Measurements from ENCODE around the gene P2RY8. TPM values are rescaled to one million over a fixed set of nuclear protein-coding genes. Genes with fewer than 3 reads are reported as not detected.
"Not testable (repeated sequence)": the region's sequence is repeated elsewhere in the genome, so short reads cannot be mapped to it uniquely, and the experiment has no call there.

Gene P2RY8
- total and polyA plus RNA-seq, 10 of the 15 experiments (the other 5 are each of a cell fraction or from before 2014, with no cell fraction given): 2.0 to 64.4 (median 36.5) TPM

DNA sequence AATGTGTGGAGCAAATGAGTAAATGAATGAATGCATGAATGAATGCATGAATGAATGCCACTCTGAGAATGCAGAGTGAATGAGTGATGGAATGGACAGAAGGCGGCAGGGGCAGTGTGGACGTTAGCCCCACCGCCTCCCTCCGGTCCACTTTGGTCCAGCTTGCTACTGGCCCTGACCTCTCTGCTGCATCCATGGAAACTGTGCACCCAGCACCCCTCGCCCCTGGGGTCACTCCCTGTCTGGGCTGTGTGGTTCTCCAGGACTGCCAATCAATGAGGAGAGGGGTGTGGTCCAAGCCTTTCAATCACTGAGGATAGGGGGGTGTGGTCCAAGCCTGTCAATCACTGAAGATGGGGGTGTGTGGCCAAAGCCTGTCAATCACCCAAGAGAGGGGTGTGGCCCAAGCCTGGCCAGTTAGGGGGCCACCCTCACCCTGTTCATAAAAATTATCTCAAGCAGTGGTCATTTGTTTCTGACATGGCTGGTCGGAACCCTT lies 45.1 kb downstream of the P2RY8 start (continued):
- no peak for TF ChIP-seq EZH2 (IDR thresholded peaks at IDR 0.05; ENCODE audit: borderline replicate concordance, control insufficient read depth, low read depth, low read length)

DNA sequence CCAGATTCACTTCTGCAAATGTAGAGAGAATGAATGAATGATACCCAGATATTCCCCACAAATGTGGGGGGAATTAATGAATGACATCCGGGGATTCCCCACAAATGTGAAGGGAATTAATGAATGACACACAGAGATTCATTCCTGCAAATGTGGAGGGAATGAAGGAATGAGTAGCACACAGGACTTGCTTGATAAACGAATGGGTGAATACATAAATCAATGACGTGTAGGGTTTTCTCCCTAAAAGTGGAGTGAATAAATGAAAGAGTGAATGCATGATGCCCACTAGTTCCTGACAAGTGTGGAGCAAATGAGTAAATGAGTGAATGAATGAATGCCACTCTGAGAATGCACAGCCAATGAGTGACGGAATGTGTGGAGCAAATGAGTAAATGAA lies 45.7 kb downstream of the P2RY8 start:
- H2AFZ ChIP-seq (ENCODE audit: control insufficient read depth, low read depth, low read length); H3K4me3 ChIP-seq; SMC1A ChIA-PET (ENCODE audit: uncharacterized antibody, unreplicated experiment); BruUV-seq (replicated peaks); DNase-seq (ENCODE audit: low read depth, low spot score); H3K9ac ChIP-seq (ENCODE audit: control insufficient read depth, insufficient read depth, low read length); H4K20me1 ChIP-seq (ENCODE audit: control insufficient read depth, insufficient read depth); RAD21 ChIA-PET (ENCODE audit: unreplicated experiment); ATAC-seq; intact Hi-C loops (cut with micrococcal nuclease; ENCODE audit: unreplicated experiment); H3K9me3 ChIP-seq (replicated peaks; ENCODE audit: control insufficient read depth, insufficient read depth, low read length); H3K27ac ChIP-seq (ENCODE audit: control insufficient read depth, insufficient read depth); H3K4me2 ChIP-seq (ENCODE audit: control insufficient read depth, insufficient read depth); FAIRE-seq; POLR2A ChIA-PET; in situ Hi-C loops (cut with MboI); H3K27me3 ChIP-seq (replicated peaks in 1 of 2; ENCODE audit: control insufficient read depth in 2 of 2, insufficient read depth in 2 of 2, low read length in 1 of 2); CTCF ChIA-PET: not testable (repeated sequence)
- WGBS (ENCODE audit: insufficient coverage, insufficient replicate concordance, low lambda C conversion rate, missing lambda C conversion rate): 99% methylated on average over 4 of the region's 4 CpGs
- TF ChIP-seq ZNF24 (IDR thresholded peaks at IDR 0.05): peak; percentile 99
- peaks cover 13 to 23% of the 10 kb centered on the region in 2 experiments; a peak in 3 of 4 replicates for H3K36me3 ChIP-seq (ENCODE audit: control insufficient read depth in 2 of 2, insufficient read depth in 2 of 2, low read length in 1 of 2)
- peaks cover 33% of the 10 kb centered on the region for H3K4me1 ChIP-seq (ENCODE audit: control insufficient read depth, insufficient read depth, low read length)
- H3K79me2 ChIP-seq (ENCODE audit: control insufficient read depth, insufficient read depth, low read length): peaks cover 37% of the 10 kb centered on the region

DNA sequence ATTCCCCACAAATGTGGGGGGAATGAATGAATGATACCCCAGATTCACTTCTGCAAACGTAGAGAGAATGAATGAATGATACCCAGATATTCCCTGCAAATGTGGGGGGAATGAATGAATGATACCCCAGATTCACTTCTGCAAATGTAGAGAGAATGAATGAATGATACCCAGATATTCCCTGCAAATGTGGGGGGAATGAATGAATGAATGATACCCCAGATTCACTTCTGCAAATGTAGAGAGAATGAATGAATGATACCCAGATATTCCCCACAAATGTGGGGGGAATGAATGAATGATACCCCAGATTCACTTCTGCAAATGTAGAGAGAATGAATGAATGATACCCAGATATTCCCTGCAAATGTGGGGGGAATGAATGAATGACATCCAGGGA lies 46.3 kb downstream of the P2RY8 start:
- RAD21 ChIA-PET (ENCODE audit: unreplicated experiment); H3K27ac ChIP-seq (ENCODE audit: control insufficient read depth, insufficient read depth); H2AFZ ChIP-seq (ENCODE audit: control insufficient read depth, low read depth, low read length); H3K4me3 ChIP-seq; BruUV-seq (replicated peaks); H3K9ac ChIP-seq (ENCODE audit: control insufficient read depth, insufficient read depth, low read length); H3K27me3 ChIP-seq (replicated peaks in 1 of 2; ENCODE audit: control insufficient read depth in 2 of 2, insufficient read depth in 2 of 2, low read length in 1 of 2); intact Hi-C loops (cut with micrococcal nuclease; ENCODE audit: unreplicated experiment); SMC1A ChIA-PET (ENCODE audit: uncharacterized antibody, unreplicated experiment); in situ Hi-C loops (cut with MboI); H3K9me3 ChIP-seq (replicated peaks; ENCODE audit: control insufficient read depth, insufficient read depth, low read length); H3K4me2 ChIP-seq (ENCODE audit: control insufficient read depth, insufficient read depth); DNase-seq (ENCODE audit: low read depth, low spot score); FAIRE-seq; H4K20me1 ChIP-seq (ENCODE audit: control insufficient read depth, insufficient read depth); ATAC-seq; POLR2A ChIA-PET; CTCF ChIA-PET: not testable (repeated sequence)
- WGBS (ENCODE audit: insufficient coverage, insufficient replicate concordance, low lambda C conversion rate, missing lambda C conversion rate): 38% methylated on average over 1 of the region's 1 CpG
- TF ChIP-seq CHD4 (IDR thresholded peaks at IDR 0.05): 0 out of 2 replicates have a peak, but pooled peaks have one; percentile 1
- peak; percentile 97 for TF ChIP-seq ZNF24 (IDR thresholded peaks at IDR 0.05)
- H3K4me1 ChIP-seq (ENCODE audit: control insufficient read depth, insufficient read depth, low read length): peaks cover 35% of the 10 kb centered on the region
- peaks cover 15 to 27% of the 10 kb centered on the region in 2 experiments; a peak in 3 of 4 replicates for H3K36me3 ChIP-seq (ENCODE audit: control insufficient read depth in 2 of 2, insufficient read depth in 2 of 2, low read length in 1 of 2)
- peaks cover 37% of the 10 kb centered on the region for H3K79me2 ChIP-seq (ENCODE audit: control insufficient read depth, insufficient read depth, low read length)
